ENCODE measurements around the gene GRAMD4. TPM values are rescaled to one million over a fixed set of nuclear protein-coding genes. Genes with fewer than 3 reads are reported as not detected.

The GRAMD4 gene
- total RNA-seq, 1 experiment from 2014 or later = 19.8 TPM

- Histone ChIP-seq H3K56ac (ENCODE audit: insufficient read length, low read depth, low read length) (no peak overlapping the region), H3K27ac (ENCODE audit: insufficient read length, low read depth, low read length) (no peak overlapping the region), H4K91ac (ENCODE audit: insufficient read length, low read depth, low read length) (no peak overlapping the region), H3T11ph (ENCODE audit: low read length) (no peak overlapping the region), H3K14ac (ENCODE audit: insufficient read depth, low read length) (no peak overlapping the region), H3K4me2 (ENCODE audit: insufficient read depth, insufficient read length, low read length) (no peak overlapping the region), H3K79me2 (ENCODE audit: insufficient read depth, low read length) (no peaks in the 10 kb centered on the region), H2AK5ac (ENCODE audit: insufficient read length, low read length) (no peak overlapping the region), H3K23ac (ENCODE audit: insufficient read length, low read depth, low read length) (no peak overlapping the region), H2AFZ (ENCODE audit: low read length) (no peak overlapping the region), H3K9ac (ENCODE audit: extremely low read depth, insufficient read length, low read length) (no peak overlapping the region), H2BK12ac (ENCODE audit: insufficient read length, low read depth, low read length) (no peak overlapping the region), H2BK5ac (ENCODE audit: insufficient read length, low read length) (no peak overlapping the region), H3K4me1 (ENCODE audit: insufficient read depth, low read length) (no peaks in the 10 kb centered on the region), H3K27me3 (ENCODE audit: insufficient read depth, low read length) (no peaks in the 10 kb centered on the region), H2BK20ac (ENCODE audit: low read depth, low read length, poor library complexity, severe bottlenecking) (no peak overlapping the region), H2BK120ac (ENCODE audit: low read depth, low read length, poor library complexity, severe bottlenecking) (no peak overlapping the region), H4K8ac (replicated peaks; ENCODE audit: insufficient read length, low read depth, low read length) (no peak overlapping the region), H3K79me1 (ENCODE audit: insufficient read depth, low read depth, low read length, poor library complexity, severe bottlenecking) (no peaks in the 10 kb centered on the region), H3K18ac (ENCODE audit: insufficient read length, low read depth, low read length) (no peak overlapping the region), H3K23me2 (ENCODE audit: insufficient read length, low read depth, low read length, poor library complexity, severe bottlenecking) (no peaks in the 10 kb centered on the region), H3K9me3 (ENCODE audit: control insufficient read depth, low read depth, low read length) (no peaks in the 10 kb centered on the region), H2BK15ac (ENCODE audit: low read depth, low read length) (no peak overlapping the region), H3K4ac (ENCODE audit: low read depth, low read length) (no peak overlapping the region), H4K20me1 (ENCODE audit: control insufficient read depth, insufficient read depth, insufficient read length) (no peaks in the 10 kb centered on the region), H4K5ac (ENCODE audit: insufficient read length, low read depth, low read length) (no peak overlapping the region)
- Mint-ChIP-seq H3K4me3 (no peak overlapping the region), H3K9me3 (no peaks in the 10 kb centered on the region), H3K4me1 (no peaks in the 10 kb centered on the region), H3K27ac (no peak overlapping the region), H3K27me3 (ENCODE audit: low read depth) (no peaks in the 10 kb centered on the region), H3K36me3 (ENCODE audit: insufficient read depth in 1 of 3, low read depth in 3 of 3) (peaks cover 0 to 3% (median 0%) of the 10 kb centered on the region in 3 experiments; a peak in 1 of 7 replicates)
- DNase-seq = no peak
- TF ChIP-seq CTCF (conservative IDR thresholded peaks at IDR 0.05) = no peak
- no CpG with 5 or more reads among the region's 15 CpGs for WGBS (ENCODE audit: extremely low coverage, insufficient read length, low lambda C conversion rate)
Measured at GRCh38 chr22:46676479-46676878, 56.3 kb downstream of the GRAMD4 start.

Measured in H9 (cell line).